Stimulated activated naive CD8-positive, alpha-beta T cell treated with anti-CD3 and anti-CD28 coated beads, Interleukin-15, amount 100 ng/mL, for 72 hours (primary cell): ENCODE results near the gene BANP.

Experiments
- ATAC-seq: fragments of 150-1000 bp; cut with Tn5 transposase; 2 replicates; pipeline ENCODE4 v1.10.0; 2021; ENCODE audit warnings: mild to moderate bottlenecking, moderate library complexity
- DNase-seq, 2 donors: peaks; one replicate each; pipeline ENCODE4 v3.0.0; 2021 to 2022
- H3K27ac Mint-ChIP-seq, 2 donors: one replicate each; pipeline ENCODE4 v1.8.0; 2022; ENCODE audit warnings: mild to moderate bottlenecking in 2 of 2, mixed read lengths in 2 of 2, moderate library complexity in 2 of 2
- H3K27me3 Mint-ChIP-seq: one replicate; pipeline ENCODE4 v1.8.0; 2022; ENCODE audit warnings: mixed read lengths
- H3K4me1 Mint-ChIP-seq: one replicate; pipeline ENCODE4 v1.8.0; 2022; ENCODE audit warnings: mild to moderate bottlenecking, mixed read lengths
- H3K4me3 Mint-ChIP-seq, 2 donors: one replicate each; pipeline ENCODE4 v1.8.0; 2022; ENCODE audit warnings: mild to moderate bottlenecking in 2 of 2, mixed read lengths in 2 of 2, moderate library complexity in 1 of 2
- H3K9me3 Mint-ChIP-seq, 2 donors: one replicate each; pipeline ENCODE4 v1.8.0; 2022; ENCODE audit warnings: mixed read lengths in 2 of 2

BANP gene

DNA sequence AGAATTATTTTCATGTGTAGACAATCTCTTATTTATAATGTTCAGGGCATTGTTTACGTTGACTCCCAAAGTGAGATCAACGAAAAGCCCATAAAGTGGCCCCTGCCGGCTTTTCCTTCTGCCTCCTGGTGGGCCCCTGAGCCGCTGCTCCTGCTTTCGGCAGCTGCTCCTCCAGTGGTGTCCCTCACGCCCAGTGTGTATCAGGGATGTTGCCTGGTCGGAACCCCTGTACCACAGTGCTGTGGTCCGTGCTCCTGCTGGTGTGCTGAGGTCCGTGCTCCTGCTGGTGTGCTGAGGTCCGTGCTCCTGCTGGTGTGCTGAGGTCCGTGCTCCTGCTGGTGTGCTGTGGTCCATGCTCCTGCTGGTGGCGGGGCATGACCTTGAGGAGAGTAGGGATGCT lies 107.6 kb downstream of the BANP start:
- Mint-ChIP-seq H3K4me1 (no peaks in the 10 kb centered on the region), H3K27me3 (no peaks in the 10 kb centered on the region), H3K27ac (no peak overlapping the region), H3K4me3 (no peak overlapping the region), H3K9me3 (no peaks in the 10 kb centered on the region)
- no peak for ATAC-seq
- DNase-seq, result no peak

DNA sequence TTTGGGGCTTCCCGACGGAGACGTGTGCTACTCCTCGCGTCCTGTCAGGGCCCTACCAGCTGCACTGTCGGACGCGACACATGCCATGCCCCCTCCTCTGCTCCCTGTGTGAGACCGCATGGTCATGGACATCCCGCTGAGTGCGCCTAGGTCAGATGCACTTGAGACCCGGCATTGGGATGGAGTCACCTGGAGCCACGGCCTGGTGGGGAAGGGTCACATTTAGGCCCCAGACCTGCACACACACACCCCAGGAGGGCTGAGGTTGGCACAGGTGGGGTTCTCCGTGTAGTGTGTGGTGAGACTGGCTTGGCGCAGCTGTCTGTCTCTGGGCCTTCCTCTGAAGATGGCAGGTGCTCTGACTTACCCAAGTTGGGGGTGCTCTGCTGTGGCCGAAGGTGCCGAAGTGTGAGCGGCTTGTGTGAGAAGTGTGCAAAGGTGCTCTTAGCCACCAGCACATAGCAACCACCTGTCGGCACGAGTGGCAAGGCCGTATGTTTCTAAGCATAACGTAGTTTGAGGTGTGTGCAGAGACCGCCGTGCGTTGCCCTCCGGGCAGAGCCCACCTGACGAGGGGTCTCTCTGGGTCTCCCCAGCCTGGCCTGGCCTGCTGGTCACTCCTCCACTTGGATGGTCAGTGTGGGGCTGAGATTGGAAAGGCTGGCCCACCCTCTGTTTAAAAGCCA lies 108.6 kb downstream of the BANP start:
- no peak for ATAC-seq
- Mint-ChIP-seq H3K9me3 (no peaks in the 10 kb centered on the region), H3K27me3 (no peaks in the 10 kb centered on the region), H3K4me1 (no peaks in the 10 kb centered on the region), H3K4me3 (no peak overlapping the region), H3K27ac (no peak overlapping the region)
- no peak for DNase-seq

DNA sequence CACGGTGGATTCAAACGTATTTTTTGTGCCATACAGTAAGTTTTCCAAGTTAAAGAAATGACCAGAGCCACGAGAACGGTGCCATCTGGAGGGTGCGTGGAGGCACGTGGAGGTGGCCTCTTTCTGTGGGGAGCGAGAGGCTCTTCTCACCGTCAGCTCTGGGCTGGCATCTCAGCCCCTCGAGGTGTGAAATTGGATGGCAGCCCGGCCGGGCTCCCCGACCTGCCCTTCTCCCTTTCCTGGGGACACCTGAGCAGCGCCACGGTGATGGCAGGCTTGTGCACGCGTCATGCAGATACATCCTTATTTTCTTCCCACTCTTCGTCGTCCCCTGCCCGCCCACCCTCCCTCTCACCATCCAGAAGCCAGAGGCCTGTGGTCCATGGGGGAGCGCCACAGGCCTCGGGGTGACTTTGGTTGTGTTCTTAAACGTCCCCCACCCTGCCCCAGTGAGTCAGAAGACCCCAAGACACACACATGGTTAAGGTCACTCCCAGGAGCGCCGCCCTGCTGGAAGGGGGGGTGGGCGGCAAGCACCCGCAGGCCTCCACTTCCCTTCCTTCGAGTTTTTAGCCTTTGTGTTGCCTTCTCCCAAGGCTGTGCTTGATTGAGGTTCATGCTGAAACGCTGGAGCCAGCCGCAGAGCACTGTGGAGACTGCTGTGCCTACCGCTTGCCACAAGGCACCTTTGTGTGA lies 109.4 kb downstream of the BANP start:
- Mint-ChIP-seq H3K27ac (peak overlapping the region in 1 of 2 donors; percentile 34), H3K9me3 (no peaks in the 10 kb centered on the region), H3K4me1 (no peaks in the 10 kb centered on the region), H3K4me3 (no peak overlapping the region), H3K27me3 (no peaks in the 10 kb centered on the region)
- no peak for ATAC-seq
- DNase-seq, result no peak

DNA sequence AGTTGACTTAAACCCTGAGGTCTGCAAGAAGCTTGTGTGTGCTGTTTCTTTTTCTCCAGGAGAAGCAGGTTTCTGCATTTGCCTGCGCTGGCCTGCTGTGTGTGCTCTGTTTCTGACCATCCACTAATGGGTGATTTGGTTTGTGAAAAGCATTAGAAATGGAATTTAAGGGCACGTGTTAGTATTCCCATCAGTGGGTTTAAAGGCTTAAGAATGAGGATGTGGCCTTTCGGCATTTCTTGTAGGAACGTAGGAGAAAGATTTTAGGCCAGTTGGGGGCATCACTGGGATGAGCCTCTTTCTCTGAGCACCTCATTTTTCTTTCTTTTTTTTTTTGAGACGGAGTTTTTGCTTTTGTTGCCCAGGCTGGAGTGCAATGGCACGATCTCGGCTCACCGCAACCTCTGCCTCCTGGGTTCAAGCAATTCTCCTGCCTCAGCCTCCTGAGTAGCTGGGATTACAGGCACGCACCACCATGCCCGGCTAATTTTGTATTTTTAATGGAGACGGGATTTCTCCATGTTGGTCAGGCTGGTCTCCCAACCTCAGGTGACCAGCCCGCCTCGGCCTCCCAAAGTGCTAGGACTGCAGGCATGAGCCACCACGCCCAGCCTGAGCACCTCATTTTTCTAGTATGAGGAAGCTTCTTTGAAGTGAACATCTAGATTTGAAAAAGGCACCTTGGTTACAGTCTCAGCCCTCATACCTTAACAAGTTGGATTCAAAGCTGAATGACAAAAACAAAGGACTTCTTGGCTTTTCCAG lies 110.3 kb downstream of the BANP start:
- H3K4me1 Mint-ChIP-seq, result no peaks in the 10 kb centered on the region
- ATAC-seq (no peak), DNase-seq (no peak)
- H3K27ac Mint-ChIP-seq, result peak overlapping the region in 1 of 2 donors; percentile 34
- no peaks in the 10 kb centered on the region for H3K27me3 Mint-ChIP-seq
- H3K9me3 Mint-ChIP-seq, result no peaks in the 10 kb centered on the region
- no peak overlapping the region for H3K4me3 Mint-ChIP-seq

DNA sequence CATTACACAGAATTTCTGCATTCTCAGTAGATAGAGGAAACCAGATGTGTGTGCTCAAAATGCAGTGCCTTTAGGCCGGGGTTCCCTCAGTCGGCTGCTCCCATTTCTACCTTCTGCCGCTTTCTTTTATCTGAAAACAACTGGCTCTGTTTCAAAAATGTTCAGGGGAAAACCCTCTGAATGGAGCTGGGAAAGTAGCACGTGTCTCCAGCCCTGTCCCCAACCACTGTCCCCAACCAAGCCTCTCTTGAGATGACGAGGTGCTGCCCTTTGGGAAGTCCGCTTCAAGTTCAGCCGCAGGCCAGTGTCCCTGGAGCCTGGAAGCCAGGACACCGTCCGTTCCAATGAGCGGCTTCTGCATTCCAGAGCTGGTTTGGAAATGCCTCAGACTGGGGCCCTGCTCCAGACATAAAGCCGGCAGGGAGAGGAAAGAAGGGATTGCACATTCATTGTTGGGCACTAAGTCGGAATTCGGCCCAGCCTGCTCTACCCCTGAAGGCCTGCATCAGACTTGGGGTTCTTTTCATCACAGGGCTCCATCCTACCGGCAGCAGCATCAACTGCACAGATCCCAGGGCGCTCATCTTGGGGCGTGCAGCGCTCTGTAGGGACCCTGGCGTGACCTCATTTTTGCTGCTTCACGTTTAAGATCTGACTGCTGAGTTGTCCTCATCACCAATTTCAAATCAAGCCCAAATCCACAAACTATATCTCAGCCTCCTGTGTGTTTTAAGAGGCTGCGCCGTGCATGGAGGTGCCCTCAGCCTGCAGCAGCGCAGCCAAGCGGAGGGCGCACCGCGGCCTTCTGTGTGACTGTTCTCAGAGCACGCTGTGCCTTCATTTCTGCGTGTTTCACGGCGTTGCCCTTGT lies 111.3 kb downstream of the BANP start:
- ATAC-seq (no peak), DNase-seq (no peak)
- H3K4me1 Mint-ChIP-seq, result no peaks in the 10 kb centered on the region
- no peak overlapping the region for H3K4me3 Mint-ChIP-seq
- no peak overlapping the region for H3K27ac Mint-ChIP-seq
- H3K27me3 Mint-ChIP-seq, result no peaks in the 10 kb centered on the region
- no peaks in the 10 kb centered on the region for H3K9me3 Mint-ChIP-seq

DNA sequence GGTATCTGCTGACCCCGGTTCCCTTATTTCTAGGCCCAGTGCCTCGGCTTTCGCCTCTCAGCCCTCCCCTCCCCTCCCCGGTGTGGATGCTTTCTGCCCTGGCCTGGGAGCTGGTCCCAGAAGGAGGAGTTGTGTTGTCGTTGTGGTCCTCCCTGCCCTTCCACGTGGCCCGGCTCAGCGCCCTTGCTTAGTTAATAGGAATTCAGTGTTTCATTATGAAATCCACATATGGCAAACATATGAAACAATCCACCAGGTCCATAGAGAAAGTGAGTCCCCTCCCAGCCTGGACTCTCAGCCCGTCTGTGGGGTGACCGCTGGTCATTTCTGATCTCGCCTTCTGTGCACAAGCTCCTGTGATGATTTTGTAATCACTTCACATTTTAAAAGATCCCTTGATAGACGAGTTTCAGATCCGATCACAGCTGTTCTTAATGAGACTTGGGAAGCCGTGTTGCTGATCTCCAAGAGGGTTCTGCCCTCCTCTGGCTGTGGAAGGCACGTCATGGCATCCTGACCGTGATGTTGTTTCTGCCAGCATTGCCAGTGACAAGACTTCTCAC lies 112.1 kb downstream of the BANP start:
- Mint-ChIP-seq H3K27ac (no peak overlapping the region), H3K9me3 (no peaks in the 10 kb centered on the region), H3K4me3 (no peak overlapping the region), H3K27me3 (no peaks in the 10 kb centered on the region), H3K4me1 (no peaks in the 10 kb centered on the region)
- no peak for ATAC-seq
- DNase-seq, result no peak

DNA sequence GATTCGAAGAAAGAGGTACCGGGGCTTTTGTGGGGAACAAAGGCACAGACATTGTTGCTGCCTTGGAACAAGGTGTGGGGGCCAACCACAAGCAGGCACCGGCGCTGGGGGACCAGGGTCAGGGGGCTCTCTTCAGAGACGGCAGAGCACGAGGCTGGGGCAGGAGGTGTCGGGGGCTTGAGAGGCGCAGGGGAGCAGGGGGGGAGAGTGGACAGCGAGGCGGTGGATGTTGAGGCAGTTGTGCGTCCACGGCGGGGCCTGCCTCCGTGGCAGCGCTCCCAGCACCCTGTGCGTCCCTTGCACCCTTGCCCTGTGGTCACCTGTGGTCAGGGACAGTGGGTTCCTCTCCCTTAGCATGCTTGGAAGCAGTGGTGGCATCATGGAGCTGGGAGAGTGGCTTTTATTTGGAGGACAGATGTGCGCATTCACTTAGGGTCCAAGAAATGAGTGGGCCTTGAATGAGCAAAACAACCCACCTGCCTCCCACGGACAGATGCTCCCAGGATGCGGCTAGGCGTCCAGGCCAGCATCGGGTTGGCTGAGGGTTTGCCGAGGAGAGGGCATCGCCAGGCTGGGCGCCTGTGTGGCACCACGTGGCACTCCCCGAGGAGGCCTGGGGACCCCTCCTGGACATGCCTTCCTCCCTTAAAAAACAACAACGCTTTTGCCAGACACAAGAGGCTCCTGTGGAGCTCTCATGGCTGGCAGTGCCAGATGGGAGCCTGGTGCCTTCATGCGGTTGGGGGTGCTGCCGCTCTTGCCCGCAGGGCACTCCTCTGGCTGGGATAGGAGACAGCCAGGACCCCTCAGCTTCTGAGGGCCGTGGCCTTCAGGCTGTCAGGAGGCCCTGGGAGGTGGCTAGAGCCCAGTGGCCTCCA lies 113.0 kb downstream of the BANP start:
- H3K27ac Mint-ChIP-seq, result no peak overlapping the region
- no peak for ATAC-seq
- H3K4me3 Mint-ChIP-seq, result no peak overlapping the region
- no peak for DNase-seq
- no peaks in the 10 kb centered on the region for H3K9me3 Mint-ChIP-seq
- no peaks in the 10 kb centered on the region for H3K4me1 Mint-ChIP-seq
- no peaks in the 10 kb centered on the region for H3K27me3 Mint-ChIP-seq

DNA sequence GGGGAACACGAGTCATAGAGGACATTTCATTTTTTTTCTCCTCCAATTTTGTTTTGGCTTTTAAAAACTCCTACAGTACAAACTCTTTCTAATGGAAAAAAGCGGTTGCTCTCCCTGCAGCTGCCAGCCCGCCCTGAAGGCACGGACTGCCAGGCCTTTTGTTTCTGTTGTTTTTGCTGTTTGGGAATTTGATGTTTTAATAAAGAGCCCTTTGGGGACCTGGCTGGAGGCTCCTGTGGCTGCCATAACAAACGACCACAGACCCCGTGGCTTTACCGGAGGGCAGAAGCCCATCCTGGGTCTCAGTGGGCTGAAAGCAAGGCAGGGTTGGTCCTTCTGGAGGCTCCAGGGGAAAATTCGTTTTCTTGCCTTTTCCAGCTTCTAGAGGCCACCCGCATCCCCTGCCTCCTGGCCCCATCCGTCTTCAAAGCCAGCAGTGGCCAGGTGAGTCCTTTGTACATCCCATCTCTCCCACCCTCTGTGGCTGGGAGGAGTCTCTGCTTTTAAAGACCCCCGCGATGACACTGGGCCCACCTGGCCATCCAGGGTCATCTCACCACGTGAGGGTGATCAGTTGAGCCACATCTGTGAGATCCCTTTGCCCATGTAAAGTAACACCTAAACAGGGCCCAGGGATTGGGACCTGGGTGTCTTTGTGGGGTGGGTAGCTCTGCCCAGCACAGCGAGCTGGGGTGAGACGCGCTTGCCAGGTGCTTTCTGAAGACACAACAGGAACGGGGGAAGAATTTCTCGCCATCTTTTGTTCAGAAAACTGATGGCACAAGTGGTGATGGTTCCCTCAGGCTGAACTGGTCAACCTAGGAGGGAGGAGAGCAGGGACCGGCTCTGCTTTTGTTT lies 113.9 kb downstream of the BANP start:
- ATAC-seq, result no peak
- Mint-ChIP-seq H3K27ac (no peak overlapping the region), H3K27me3 (no peaks in the 10 kb centered on the region), H3K9me3 (no peaks in the 10 kb centered on the region), H3K4me3 (no peak overlapping the region), H3K4me1 (no peaks in the 10 kb centered on the region)
- DNase-seq, result no peak

DNA sequence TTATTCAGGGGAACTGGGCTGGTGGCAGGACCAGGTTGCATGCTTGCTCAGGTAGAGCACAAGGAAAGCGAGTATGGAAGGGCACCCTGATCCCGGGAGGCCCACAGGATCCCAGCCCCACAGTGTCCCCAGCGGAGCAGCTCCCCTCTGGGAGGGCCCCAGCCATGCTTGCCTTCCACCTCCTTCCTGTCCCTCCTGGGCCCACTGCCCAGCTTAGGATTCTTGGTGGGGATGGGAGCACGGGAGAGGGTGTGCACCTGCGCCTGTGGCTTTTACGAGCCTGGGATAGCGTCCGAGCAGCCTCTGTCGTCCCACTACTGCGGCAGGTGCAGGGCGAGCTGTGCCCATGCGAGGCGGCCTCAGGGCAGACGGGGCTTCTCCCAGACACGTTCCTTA lies 114.5 kb downstream of the BANP start:
- Mint-ChIP-seq H3K27ac (no peak overlapping the region), H3K4me3 (no peak overlapping the region), H3K27me3 (no peaks in the 10 kb centered on the region), H3K9me3 (no peaks in the 10 kb centered on the region), H3K4me1 (no peaks in the 10 kb centered on the region)
- ATAC-seq, result no peak
- DNase-seq, result no peak

DNA sequence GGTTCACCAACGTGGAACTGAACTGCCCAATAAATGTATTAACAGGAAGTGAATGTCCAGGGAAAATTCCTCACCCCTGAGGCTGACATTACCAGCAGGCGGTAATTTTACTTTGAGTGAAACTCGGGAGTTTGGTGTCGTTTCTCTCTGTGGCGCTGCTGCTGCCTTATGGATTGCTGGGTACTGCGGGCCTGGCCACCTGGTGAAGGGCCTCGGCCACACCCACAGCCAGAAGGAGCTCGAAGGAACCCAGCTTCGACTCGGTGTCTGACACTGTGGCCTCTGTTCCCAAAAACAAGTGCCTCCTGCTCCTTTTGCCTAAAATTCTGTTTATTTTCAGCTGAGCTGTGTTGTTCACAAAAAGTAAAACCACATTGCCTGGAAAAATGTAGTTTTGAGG lies 115.0 kb downstream of the BANP start:
- H3K27ac Mint-ChIP-seq, result no peak overlapping the region
- H3K4me1 Mint-ChIP-seq, result no peaks in the 10 kb centered on the region
- H3K4me3 Mint-ChIP-seq, result no peak overlapping the region
- DNase-seq (no peak), ATAC-seq (no peak)
- H3K9me3 Mint-ChIP-seq, result no peaks in the 10 kb centered on the region
- no peaks in the 10 kb centered on the region for H3K27me3 Mint-ChIP-seq

DNA sequence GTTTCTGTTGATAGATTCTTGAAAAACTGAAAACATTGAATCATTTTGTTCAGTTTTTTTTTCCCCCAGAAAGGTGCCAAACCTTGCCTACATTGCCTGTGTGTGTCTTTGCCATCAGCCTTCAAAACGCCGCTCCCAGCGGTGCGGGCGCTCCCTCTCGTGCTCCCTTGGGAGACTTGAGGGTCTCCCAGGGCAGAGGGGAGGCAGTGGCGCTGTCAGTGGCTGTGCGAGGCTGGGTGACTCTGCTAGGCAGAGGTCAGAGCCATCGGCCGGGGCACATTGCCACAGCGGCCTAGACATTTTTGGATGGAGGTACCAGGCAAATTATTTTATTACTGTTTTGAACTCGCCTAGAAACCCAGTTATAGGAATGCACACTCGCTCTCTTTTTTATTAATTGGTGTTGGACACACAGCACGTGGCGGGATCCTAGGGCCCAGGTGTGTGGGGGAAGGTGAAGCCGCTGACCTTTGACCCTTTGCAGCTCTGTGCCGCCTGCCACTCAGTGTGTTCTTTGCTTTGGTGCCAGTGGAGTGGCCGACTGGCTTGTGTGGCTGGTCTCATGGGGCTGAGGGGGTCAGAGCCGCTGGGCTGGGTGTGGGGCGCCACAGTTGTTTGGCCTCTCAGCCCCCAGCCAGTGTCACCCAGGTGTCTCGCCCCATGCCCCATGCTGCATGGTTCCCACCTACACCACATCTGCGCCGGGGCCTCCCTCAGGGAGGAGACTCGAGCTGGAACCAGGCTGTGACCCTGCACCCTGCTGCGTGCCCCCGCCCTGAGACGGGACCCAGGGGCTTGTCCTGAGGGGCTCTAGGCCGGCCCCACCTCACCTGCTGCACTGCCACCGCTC lies 115.7 kb downstream of the BANP start:
- Mint-ChIP-seq H3K9me3 (no peaks in the 10 kb centered on the region), H3K4me3 (no peak overlapping the region), H3K27ac (no peak overlapping the region), H3K4me1 (no peaks in the 10 kb centered on the region), H3K27me3 (no peaks in the 10 kb centered on the region)
- DNase-seq (no peak), ATAC-seq (no peak)

DNA sequence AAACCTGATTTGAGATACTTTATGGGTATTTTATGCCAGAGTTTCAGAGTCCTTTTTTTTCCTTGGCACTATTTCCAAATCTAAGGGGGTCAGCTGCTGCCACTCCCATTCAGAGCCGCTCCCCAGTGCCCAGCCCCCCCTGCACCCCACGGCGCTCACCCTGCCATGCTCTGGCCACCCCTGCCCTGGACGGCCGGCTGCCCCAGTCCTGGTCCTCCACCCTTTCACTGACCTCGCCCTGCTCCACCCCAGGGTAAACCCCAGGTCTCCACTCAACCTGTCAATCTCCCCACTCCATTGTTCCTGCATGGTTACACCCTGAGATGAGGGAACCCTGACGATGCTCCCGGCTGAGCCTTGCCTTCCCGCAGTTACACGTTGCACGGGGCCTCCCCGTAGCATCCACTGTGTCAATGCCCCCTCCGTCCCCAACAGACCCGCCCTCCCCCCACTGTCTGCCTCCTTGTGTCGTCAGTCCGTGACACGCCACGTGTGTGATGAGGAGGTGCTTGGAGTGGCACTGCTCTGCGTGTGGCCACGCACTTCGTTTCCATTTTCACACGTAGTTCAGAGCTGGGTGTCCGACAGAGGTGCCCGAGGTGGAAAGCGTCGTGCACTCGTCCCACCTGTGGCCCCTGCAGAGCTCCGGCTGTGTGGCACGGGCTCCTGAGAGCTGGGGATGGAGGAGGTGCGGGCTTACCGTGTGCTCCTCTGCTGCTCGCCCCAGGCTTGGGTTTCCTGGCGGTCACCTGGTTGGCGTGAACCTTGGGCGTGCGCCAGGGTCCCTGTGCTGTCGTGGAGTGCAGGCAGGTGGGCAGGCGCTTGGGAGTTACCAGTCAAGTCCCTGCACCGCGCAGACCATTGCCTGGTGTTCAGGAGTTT lies 116.5 kb downstream of the BANP start:
- Mint-ChIP-seq H3K27ac (peak overlapping the region in 1 of 2 donors; percentile 81), H3K27me3 (no peaks in the 10 kb centered on the region), H3K4me3 (no peak overlapping the region), H3K4me1 (no peaks in the 10 kb centered on the region), H3K9me3 (no peaks in the 10 kb centered on the region)
- DNase-seq, result no peak
- ATAC-seq, result no peak
